ENCODE measurements around the gene CYBC1.

Gene CYBC1

GRCh38 chr17:82408938-82409318, 41.6 kb downstream of the CYBC1 start:
- DNase-seq (ENCODE audit: low read depth): no peak

DNA sequence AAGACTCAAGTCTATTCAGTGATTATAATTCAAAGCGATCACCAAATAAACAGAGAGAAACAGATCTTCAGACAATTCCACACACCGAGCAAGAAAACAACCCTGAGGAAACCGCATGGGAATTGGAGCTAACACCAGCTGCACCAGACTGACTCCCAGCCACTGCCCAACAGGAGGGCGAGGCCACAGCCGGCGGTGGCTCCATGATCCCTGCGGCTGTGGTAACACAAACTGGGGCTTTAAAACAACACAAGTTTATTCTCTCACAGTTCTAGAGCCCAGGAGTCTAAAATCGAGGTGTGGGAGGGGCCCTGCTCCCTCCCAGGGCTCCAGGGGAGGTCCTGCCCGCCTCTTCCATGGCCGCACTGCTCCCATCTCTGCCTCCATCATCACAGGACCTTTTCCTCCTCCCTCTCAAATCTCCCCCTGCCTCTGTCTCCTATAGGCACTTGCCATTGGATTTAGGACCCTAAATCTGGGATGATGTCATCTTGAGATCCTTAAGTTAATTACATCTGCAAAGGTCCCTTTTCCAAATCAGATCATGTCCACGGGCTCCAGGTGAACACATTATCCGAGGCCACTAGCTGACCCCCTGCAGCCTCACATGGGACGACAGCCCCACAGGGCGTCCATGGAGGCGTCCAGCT, 42.1 kb downstream of the CYBC1 start:
- no peak for DNase-seq (ENCODE audit: low read depth)

GRCh38 chr17:82407255-82407654, 43.3 kb downstream of the CYBC1 start:
- peak; percentile 45 for DNase-seq (ENCODE audit: low read depth)

DNA sequence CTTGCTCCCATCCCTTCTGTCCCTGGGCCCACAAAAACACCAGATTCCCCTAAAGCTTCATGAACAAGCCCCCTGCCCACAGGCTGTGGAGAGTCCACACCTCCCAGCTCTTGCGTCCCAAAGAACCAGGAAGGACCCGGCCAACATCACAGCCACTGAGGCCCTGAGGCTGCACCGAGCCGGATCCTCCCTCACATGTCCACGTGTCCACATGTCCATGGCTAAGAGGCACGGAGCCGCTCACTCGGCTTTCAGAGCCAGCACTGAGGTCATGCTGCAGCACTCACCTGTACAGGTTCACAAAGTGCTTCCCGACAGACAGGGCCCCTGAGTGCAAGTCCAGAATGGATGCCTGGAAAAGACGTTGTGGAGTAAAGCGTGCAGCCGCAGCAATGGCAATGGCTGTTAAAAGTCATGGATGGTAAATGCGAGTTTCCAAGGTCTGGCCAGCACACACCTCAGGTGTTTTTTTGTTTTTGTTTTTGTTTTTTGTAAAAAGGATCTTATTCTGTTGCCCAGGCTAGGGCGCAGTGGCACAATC, 44.4 kb downstream of the CYBC1 start:
- no peak for DNase-seq (ENCODE audit: low read depth)

GRCh38 chr17:82405051-82405450, 45.5 kb downstream of the CYBC1 start:
- no peak for DNase-seq (ENCODE audit: low read depth)

DNA sequence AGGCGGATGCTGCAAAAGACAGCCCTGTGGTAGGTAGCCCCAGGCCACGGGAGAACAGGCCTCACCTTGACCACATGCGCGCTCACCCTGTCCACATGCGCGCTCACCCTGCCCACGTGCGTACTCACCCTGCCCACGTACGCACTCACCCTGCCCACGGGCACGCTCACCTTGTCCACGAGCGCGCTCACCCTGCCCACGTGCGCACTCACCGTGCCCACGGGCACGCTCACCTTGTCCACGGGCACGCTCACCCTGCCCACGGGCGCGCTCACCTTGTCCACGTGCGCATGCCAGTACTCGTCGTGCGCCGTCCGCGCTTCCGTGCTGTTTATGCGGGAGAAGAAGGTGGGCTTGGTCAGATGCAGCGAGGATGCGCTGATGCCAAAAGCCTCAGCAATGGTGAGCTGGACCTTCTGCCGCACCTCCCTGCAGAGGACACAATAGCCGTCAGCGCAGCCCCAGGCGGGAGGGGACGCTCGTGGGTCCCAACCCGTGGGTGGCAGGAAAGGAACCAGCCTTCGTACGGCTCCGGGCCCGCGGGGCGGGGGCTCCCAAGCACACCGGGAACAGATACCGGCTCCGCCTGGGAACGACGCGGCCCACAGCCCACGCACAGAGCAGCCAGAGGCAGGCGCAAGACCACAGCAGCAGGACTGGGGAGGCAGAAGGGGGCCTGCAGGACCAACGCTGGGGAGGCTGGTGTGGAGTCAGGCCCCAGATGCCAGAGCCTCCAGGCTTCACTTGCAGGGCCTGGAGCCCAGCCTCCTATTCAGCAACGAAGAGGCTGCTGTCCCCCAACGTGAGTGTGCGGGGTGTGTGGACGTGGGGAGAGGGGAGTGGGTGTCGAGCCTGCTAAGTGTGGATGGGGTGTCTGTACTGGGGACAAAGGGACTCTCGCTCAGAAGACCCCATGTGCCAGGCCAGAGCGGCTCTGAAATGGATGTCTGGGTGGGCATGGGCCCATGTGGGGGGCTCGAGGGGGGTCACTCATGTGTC, 46.6 kb downstream of the CYBC1 start:
- no peak for DNase-seq (ENCODE audit: low read depth)

- DNase-seq (ENCODE audit: low read depth): no peak
Observed at GRCh38 chr17:82402865-82403264, 47.7 kb downstream of the CYBC1 start.

GRCh38 chr17:82400830-82401229, 49.7 kb downstream of the CYBC1 start:
- DNase-seq (ENCODE audit: low read depth): no peak

- DNase-seq (ENCODE audit: low read depth): no peak
Observed at GRCh38 chr17:82400206-82400605, 50.3 kb downstream of the CYBC1 start.

- DNase-seq (ENCODE audit: low read depth): no peak
Observed at GRCh38 chr17:82399601-82400101, 50.9 kb downstream of the CYBC1 start.

- no peak for DNase-seq (ENCODE audit: low read depth)
Observed at GRCh38 chr17:82399041-82399441, 51.5 kb downstream of the CYBC1 start.

DNA sequence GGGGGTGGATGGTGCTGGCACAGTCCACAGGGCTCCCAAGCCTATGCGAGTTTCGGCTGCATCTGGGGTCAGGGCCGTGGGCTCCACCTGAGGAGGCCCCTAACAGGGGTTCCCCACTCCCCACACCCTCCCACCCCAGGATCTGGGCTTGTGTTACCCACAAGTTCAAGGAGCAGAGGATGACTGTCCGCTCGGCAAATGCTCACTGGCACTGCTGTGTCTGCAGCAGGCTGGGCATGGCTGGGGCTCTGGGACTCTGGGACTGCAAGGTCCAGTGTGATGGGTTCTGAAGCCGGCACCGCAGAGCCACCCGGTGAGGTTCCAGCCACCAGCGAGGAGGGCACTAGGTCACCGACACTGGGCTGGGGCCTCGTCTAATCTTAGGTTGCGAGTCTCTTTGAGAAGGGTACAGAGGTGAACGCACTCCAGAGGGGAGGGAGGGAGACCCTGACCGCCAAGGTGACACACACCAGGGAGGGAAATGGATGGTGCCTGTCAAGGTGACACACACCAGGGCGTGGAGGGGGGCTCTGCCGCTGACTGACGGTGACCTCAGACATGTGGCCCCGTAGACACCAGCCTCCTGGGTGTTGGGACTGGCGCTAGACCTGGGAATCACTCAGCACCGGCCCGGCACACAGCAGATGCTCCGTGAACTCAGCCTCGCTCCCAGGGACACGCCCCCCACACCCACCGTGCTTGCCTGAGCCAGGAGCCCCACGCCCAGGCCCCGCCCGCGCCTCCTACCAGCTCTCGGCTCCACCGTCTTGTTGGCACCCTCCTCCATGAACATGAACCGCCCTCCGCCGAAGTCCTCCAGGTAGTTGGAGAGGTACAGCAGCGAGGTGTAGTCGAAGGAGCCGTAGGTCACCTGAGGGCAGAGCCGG, 52.9 kb downstream of the CYBC1 start:
- DNase-seq (ENCODE audit: low read depth): no peak

DNA sequence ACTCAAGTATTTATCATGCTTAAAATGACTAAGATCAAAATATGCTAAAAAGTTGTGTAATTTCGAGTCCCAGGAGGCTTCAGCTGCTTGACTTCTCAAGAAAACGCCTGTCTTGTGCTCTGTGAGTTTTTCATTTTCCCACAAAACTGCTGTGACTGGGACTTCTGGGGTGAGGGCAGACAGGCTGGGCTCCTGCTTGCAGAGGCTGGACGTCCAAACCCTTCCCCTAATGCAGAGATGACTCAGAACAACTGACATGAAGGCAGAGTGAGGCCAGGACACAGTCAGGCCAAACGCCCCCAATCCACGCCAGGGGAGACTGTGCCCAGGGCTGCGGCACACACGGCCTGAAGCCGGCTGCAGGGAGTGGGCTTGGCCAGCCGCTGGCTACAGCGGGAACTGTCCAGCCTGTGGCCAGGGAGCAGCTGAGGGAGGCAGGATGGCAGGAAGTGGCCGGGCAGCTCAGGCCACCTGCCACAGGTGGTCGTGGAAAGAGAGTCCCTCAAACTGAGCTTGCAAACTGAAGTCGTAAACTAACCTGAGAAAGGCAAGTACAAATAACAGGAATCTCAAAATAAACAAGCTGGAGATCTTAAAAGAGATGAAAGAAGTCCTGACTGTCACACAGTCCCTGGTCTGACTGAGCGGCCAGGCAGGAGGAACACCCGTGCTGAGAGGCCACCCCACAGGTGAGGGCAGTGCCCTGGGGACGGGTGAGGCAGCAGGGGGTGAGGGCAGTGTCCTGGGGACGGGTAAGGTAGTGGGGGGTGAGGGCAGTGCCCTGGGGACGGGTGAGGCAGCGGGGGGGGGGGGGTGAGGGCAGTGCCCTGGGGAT, 53.7 kb downstream of the CYBC1 start:
- peak; percentile 77 for DNase-seq (ENCODE audit: low read depth)

DNA sequence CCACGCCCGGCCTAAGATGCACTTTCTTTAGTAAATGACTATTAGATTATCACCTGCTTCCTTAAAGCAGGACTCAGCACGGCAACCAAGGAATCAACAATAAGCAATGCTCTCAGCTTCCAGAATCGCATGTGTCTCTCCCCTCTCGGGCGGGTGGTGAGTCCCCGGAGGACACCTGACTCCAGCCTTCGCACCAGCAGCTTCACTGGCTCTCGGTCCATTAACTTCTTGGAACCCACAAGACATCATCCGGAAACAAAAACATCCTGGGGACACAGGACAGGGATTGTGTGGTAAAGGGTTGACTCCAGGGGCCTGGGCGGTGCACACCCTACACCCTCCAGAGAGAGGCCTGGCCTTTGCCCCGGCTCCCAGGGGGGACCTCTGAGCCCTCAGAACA, 56.3 kb downstream of the CYBC1 start:
- DNase-seq (ENCODE audit: low read depth): no peak

DNA sequence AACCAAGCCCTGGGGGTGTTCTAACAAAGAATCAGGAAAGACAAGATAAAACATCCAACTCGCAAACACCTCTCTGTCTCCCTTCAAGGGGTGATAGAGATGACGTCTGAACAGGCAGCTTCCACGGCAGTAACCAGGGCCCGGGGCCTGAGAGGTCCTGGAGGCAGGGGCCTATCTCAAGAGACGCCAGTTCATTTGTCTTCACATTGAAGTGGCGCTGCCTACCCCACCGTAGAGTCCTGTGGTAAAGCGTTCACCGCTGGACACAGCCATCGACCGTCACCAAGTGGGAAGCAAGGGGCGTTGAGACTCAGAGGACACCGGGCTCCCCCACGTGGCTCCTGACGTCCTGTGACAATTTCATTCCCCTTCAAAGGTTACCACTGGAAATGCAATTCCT, 57.6 kb downstream of the CYBC1 start:
- DNase-seq (ENCODE audit: low read depth): no peak
